Activated CD8-positive, alpha-beta memory T cell treated with anti-CD3 and anti-CD28 coated beads, Interleukin-2, amount 10 ng/mL, durations not matched to agents 7 days and 5 days (primary cell): ENCODE results near the gene TANC2. TPM values are rescaled to one million over a fixed set of nuclear protein-coding genes. Genes with fewer than 3 reads are reported as not detected.

Experiments used
- ATAC-seq: fragments of 150-1000 bp; cut with Tn5 transposase; one replicate; pipeline ENCODE4 v1.10.0; 2021; ENCODE audit warnings: moderate library complexity
- CTCF ChIA-PET: fragments of 350-600 bp; sonication (Branson Sonifier 250); formaldehyde crosslinking; loops from one replicate; lab custom pipeline; 2021; ENCODE audit warnings: antibody characterized with exemption; lab: Charles Lee
- DNase-seq: peaks from one replicate; pipeline ENCODE4 v3.0.0-alpha.2; 2020
- H3K27ac Mint-ChIP-seq: one replicate; pipeline ENCODE4 v1.8.0; 2021; ENCODE audit warnings: mild to moderate bottlenecking, mixed read lengths
- H3K27me3 Mint-ChIP-seq: one replicate; pipeline ENCODE4 v1.8.0; 2021; ENCODE audit warnings: mixed read lengths
- H3K36me3 Mint-ChIP-seq: one replicate; pipeline ENCODE4 v1.8.0; 2021; ENCODE audit warnings: mild to moderate bottlenecking, mixed read lengths
- H3K4me1 Mint-ChIP-seq: one replicate; pipeline ENCODE4 v1.8.0; 2021; ENCODE audit warnings: mixed read lengths
- H3K4me3 Mint-ChIP-seq: one replicate; pipeline ENCODE4 v1.8.0; 2021; ENCODE audit warnings: mild to moderate bottlenecking, moderate library complexity, mixed read lengths
- H3K9me3 Mint-ChIP-seq: one replicate; pipeline ENCODE4 v1.8.0; 2022; ENCODE audit warnings: low read depth, mixed read lengths
- total RNA-seq, 2 experiments: library from RNA; stranded (reverse); gene quantifications; one replicate each; pipeline ENCODE4 v1.2.3, GENCODE V29; 2021

TANC2 gene
- total RNA-seq, 2 experiments from 2014 or later = 8.7 to 26.2 TPM

DNA sequence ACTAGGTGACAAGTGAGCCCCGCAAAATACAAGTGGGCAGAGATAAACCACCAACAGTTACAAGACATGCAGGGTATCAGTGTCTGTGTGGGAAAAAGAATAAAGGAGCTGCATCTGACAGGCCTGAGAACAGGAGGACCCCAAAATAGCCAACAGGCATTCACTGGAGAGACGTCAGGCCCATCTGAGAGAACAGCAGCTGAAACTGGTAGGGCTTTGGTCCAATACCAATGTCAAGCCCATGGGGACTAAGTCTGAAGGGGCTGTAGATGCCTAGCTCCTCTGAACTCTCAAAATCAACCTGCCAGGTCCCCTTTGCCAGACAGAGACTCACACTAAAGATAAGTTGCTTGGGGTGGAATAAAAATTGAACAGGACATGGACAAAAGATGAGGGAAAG is 30.5 kb upstream of the TANC2 start:
- Mint-ChIP-seq H3K4me3 (no peak overlapping the region), H3K36me3 (no peaks in the 10 kb centered on the region), H3K27me3 (peaks cover 42% of the 10 kb centered on the region), H3K9me3 (peaks cover 2% of the 10 kb centered on the region), H3K4me1 (no peaks in the 10 kb centered on the region), H3K27ac (no peak overlapping the region)
- CTCF ChIA-PET = no interaction called here
- DNase-seq (no peak), ATAC-seq (no peak)

GRCh38 chr17:62937606-62938005 is 28.4 kb upstream of the TANC2 start:
- H3K27me3 Mint-ChIP-seq = peaks cover 45% of the 10 kb centered on the region
- H3K4me3 Mint-ChIP-seq = no peak overlapping the region
- DNase-seq (no peak), ATAC-seq (no peak)
- CTCF ChIA-PET = no interaction called here
- H3K4me1 Mint-ChIP-seq = no peaks in the 10 kb centered on the region
- H3K27ac Mint-ChIP-seq = no peak overlapping the region
- peaks cover 6% of the 10 kb centered on the region for H3K9me3 Mint-ChIP-seq
- peaks cover 3% of the 10 kb centered on the region for H3K36me3 Mint-ChIP-seq

DNA sequence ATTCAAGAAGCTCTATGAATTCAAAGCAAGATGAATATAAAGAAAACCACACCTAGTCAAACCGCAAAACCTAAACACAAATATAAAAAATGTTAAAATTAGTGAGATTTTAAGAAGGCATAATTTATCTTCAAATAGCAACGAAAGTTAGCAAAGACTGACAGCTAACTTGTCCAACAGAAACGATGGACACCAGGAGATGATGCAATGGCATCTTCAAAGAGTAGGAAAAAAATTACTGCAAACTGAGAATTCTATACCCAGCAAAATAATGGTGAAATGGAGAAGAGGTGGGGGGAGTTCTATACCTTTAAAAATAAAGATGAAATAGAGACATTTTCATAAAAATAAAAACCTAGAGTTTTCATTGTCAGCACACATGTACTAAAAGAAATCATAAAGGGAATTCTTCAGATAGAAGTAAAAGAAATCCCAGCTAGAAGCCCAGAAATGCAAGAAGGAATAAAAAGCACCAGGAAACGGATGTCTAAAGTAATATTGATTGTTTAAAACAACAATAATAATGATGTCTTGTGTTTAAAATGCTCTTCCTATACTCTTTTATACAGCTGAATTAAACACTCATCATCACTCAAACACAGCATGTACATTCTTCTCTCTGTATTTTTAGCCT is 24.6 kb upstream of the TANC2 start:
- no peak overlapping the region for H3K4me3 Mint-ChIP-seq
- CTCF ChIA-PET = no interaction called here
- peaks cover 46% of the 10 kb centered on the region for H3K27me3 Mint-ChIP-seq
- no peaks in the 10 kb centered on the region for H3K4me1 Mint-ChIP-seq
- no peak for ATAC-seq
- H3K9me3 Mint-ChIP-seq = peaks cover 6% of the 10 kb centered on the region
- H3K36me3 Mint-ChIP-seq = peaks cover 3% of the 10 kb centered on the region
- H3K27ac Mint-ChIP-seq = no peak overlapping the region
- no peak for DNase-seq

DNA sequence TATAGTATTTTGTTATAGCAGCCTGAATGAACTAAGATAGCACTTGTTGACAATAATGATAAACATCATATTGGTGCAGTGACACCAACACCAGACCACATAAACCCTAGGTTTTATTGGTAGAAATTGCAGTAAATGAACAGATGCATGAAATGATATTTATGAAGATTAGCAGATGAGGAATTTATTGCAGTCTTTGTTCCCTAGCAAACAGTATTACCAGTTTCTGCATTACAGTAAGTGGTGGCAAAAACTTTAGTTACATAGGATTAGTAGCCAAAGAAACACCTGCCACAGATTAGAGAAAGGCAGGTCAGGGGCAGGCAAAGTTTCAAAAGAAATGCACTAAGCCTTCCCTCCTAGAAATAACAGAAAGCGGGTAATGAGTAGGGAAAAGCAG is 17.7 kb upstream of the TANC2 start:
- ATAC-seq = no peak

DNA sequence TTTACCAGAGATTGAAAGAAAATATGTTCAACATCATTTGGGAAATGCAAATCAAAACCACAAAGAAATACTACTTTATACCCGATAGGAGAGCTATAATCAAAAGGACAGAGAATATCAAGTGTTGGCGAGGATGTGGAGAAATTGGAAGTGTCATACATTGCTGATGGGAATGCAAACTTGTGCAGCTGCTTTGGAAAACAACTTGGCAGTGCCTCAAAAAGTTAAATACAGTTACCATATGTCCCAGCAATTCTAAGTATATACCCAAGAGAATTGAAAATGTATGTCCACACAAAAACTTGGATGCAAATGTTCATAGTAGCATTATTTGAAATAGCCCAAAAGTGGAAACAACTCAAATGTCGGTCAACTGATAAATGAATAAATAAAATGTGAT is 17.0 kb upstream of the TANC2 start:
- Mint-ChIP-seq H3K4me3 (no peak overlapping the region), H3K36me3 (no peaks in the 10 kb centered on the region), H3K27ac (no peak overlapping the region), H3K4me1 (no peaks in the 10 kb centered on the region), H3K27me3 (peaks cover 30% of the 10 kb centered on the region), H3K9me3 (no peaks in the 10 kb centered on the region)
- no peak for DNase-seq
- ATAC-seq = no peak
- CTCF ChIA-PET = interaction anchor here (0.7 kb wide), 1 partner anchor 19 kb away, joined by 3 read pairs; no protein-coding TSS in a partner anchor

More for the DNA sequence above, 17.7 kb upstream of the TANC2 start:
- H3K4me3 Mint-ChIP-seq = no peak overlapping the region
- H3K4me1 Mint-ChIP-seq = no peaks in the 10 kb centered on the region
- H3K9me3 Mint-ChIP-seq = no peaks in the 10 kb centered on the region
- H3K27me3 Mint-ChIP-seq = peaks cover 32% of the 10 kb centered on the region
- CTCF ChIA-PET = no interaction called here
- no peaks in the 10 kb centered on the region for H3K36me3 Mint-ChIP-seq
- no peak for DNase-seq
- no peak overlapping the region for H3K27ac Mint-ChIP-seq

- Mint-ChIP-seq H3K9me3 (no peaks in the 10 kb centered on the region), H3K4me1 (no peaks in the 10 kb centered on the region), H3K36me3 (no peaks in the 10 kb centered on the region), H3K27me3 (peaks cover 31% of the 10 kb centered on the region), H3K4me3 (no peak overlapping the region), H3K27ac (no peak overlapping the region)
- ATAC-seq (no peak), DNase-seq (no peak)
- CTCF ChIA-PET = no interaction called here
Measured at GRCh38 chr17:62950067-62950466, 16.0 kb upstream of the TANC2 start.

DNA sequence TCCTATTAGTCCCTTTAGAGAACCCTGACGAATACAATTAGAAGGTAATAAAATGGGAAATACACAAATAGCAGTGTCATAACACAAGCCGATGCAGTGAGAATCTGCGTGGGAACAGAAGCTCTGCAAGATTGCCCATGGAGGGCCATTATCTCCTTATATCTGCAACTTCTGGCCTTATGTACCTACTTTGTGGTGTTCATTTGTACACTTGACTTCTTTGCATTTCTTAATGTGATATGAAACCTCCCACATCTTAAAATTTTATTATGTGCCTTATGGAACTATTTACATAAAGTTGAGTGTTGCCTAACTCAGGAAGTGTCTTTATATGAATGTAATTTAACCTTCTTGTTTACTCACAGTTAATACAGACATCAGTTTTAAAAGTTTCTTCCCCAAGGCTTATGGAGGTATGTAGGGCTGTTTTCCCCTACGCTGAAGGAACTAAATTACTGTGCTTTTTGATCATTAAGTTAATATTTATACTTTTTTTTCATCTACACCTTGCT is 10.1 kb upstream of the TANC2 start:
- no peak for ATAC-seq
- no peaks in the 10 kb centered on the region for H3K9me3 Mint-ChIP-seq
- H3K4me3 Mint-ChIP-seq = no peak overlapping the region
- H3K27ac Mint-ChIP-seq = no peak overlapping the region
- H3K27me3 Mint-ChIP-seq = peaks cover 36% of the 10 kb centered on the region
- no peaks in the 10 kb centered on the region for H3K36me3 Mint-ChIP-seq
- no peak for DNase-seq
- CTCF ChIA-PET = no interaction called here
- no peaks in the 10 kb centered on the region for H3K4me1 Mint-ChIP-seq

DNA sequence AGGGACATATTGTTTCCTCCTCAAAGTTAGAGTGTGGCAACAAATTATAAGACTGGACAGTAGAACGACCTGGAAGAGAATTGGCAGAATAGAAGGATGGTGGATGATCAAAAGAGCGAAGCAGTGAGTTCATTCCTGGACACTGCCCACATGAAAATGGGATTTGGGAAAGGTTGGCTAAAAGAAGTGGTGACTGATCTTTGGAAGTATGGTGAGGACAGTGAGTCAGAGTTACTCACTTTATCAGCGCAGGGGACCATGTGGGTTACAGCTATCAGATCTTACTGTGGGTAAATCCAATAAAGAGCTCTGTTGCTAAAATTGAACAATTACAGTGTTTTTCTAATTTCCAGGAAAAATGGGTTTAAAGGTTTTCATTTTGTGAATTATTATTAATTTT is 2.7 kb upstream of the TANC2 start:
- Mint-ChIP-seq H3K27ac (no peak overlapping the region), H3K36me3 (no peaks in the 10 kb centered on the region), H3K4me1 (peaks cover 27% of the 10 kb centered on the region), H3K4me3 (no peak overlapping the region), H3K27me3 (peaks cover 66% of the 10 kb centered on the region), H3K9me3 (no peaks in the 10 kb centered on the region)
- CTCF ChIA-PET = no interaction called here
- no peak for DNase-seq
- no peak for ATAC-seq

- Mint-ChIP-seq H3K9me3 (no peaks in the 10 kb centered on the region), H3K36me3 (no peaks in the 10 kb centered on the region), H3K27me3 (peaks cover 68% of the 10 kb centered on the region), H3K4me1 (peaks cover 31% of the 10 kb centered on the region), H3K27ac (no peak overlapping the region), H3K4me3 (no peak overlapping the region)
- CTCF ChIA-PET = no interaction called here
- no peak for DNase-seq
- ATAC-seq = no peak
Measured at GRCh38 chr17:62964506-62964905, 1.5 kb upstream of the TANC2 start.

DNA sequence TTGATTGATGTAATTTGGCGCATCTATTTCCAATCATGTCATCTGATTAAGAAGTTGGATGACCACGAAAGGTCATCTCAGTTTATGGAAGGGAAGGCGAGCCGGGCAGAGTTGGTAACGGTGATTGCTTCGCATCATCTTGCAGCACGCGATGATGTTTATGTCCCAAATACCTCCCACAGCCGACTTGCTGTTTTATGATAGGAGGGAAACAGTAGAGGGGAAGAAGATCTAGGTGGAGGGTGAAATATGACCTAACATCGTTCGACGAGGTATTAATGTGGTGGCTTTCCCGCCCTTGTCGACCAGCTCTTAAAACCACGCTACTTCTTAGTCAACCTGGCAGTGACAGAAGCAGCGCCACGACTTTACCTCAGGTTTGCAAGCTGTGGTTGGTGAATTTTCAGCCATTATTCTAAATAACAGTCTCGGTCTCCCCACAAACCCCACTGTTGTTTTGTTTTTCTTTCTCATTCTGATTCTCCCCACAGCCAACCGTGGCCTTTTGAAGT is 805 bp upstream of the TANC2 start:
- H3K4me1 Mint-ChIP-seq = peaks cover 31% of the 10 kb centered on the region
- DNase-seq = peak; percentile 88
- ATAC-seq = peak; percentile 35
- peaks cover 65% of the 10 kb centered on the region for H3K27me3 Mint-ChIP-seq
- H3K27ac Mint-ChIP-seq = peak overlapping the region; percentile 92
- H3K9me3 Mint-ChIP-seq = no peaks in the 10 kb centered on the region
- no peaks in the 10 kb centered on the region for H3K36me3 Mint-ChIP-seq
- CTCF ChIA-PET = interaction anchor here (0.6 kb wide), 1 partner anchor 441 kb away, joined by 3 read pairs; no protein-coding TSS in a partner anchor
- H3K4me3 Mint-ChIP-seq = peak overlapping the region; percentile 74

DNA sequence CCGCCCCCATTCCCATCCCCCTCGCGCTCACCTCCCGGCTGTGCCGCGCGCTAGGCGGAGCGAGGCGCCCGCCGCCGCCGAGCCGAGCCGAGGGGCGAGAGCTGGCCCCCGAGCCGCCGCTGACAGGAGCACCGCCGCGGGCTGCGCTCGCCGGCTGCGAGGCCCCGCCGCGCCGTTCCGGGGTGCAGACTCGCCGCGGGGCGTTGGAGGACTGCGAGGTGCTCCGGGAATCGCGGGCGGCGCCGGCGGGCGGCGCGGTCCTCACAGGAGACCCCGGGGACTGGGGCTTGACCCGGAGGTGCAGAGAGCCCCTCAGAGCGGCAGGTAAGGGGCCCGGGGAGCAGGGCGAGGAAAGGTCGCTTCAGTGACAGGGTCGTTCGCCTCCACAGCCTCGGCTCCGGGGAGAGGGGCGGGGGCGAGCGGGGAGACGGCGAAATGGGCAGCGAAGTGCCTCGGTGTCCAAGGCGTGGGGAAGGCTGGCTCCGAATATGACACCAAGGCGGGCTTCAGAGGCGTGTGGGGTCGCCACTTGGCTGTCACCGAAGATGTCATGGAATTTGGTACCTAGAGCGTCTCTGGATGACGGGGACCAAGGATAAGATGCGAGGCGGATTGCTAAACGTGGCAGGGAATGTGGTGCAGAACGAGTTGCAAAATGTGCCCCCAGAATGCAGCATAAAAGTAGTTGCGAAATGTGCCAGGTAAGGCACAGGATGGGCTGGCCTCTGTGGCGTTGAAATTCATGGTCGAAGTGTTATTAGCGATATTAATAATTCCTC is 580 bp downstream of the TANC2 start:
- H3K36me3 Mint-ChIP-seq = no peaks in the 10 kb centered on the region
- ATAC-seq (peak; percentile 59), DNase-seq (peak; percentile 69)
- peaks cover 31% of the 10 kb centered on the region for H3K4me1 Mint-ChIP-seq
- CTCF ChIA-PET = interaction anchor here (0.9 to 1.0 kb wide), 2 partner anchors 545 to 654 kb away, joined by 3 to 4 read pairs; no protein-coding TSS in a partner anchor
- H3K9me3 Mint-ChIP-seq = no peaks in the 10 kb centered on the region
- peak overlapping the region; percentile 73 for H3K27ac Mint-ChIP-seq
- peaks cover 53% of the 10 kb centered on the region for H3K27me3 Mint-ChIP-seq
- peak overlapping the region; percentile 85 for H3K4me3 Mint-ChIP-seq

GRCh38 chr17:62967205-62967529 is 1.1 kb downstream of the TANC2 start:
- no peaks in the 10 kb centered on the region for H3K9me3 Mint-ChIP-seq
- peak overlapping the region; percentile 73 for H3K27ac Mint-ChIP-seq
- ATAC-seq (no peak), DNase-seq (no peak)
- no peaks in the 10 kb centered on the region for H3K36me3 Mint-ChIP-seq
- H3K4me1 Mint-ChIP-seq = peaks cover 31% of the 10 kb centered on the region
- H3K27me3 Mint-ChIP-seq = peaks cover 47% of the 10 kb centered on the region
- CTCF ChIA-PET = no interaction called here
- peak overlapping the region; percentile 85 for H3K4me3 Mint-ChIP-seq

DNA sequence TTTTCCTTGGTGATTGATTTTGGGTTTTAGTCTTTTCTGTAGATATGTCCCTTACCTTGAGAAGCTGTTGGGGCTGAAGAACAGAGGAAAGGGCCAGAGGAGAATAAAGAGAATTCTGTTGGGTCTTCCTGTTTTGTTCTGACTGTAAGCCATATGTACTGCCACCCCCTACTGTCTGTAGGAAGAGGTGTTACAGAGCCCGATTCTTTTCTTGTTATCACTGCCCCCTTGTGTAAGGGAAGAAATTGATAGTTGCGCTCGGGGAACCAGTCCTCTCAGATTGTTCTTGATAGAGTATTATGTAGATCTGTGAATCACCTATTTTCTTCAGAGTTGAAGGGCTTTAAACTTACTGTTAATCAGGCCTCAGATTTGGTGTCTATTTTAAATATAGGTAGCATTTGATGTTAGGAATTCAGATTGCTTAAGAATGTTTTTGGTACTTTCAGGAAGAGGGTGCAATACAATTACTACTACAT is 2.4 kb downstream of the TANC2 start:
- Mint-ChIP-seq H3K9me3 (no peaks in the 10 kb centered on the region), H3K4me1 (peaks cover 31% of the 10 kb centered on the region), H3K4me3 (peak overlapping the region; percentile 16), H3K27me3 (peaks cover 34% of the 10 kb centered on the region), H3K36me3 (no peaks in the 10 kb centered on the region), H3K27ac (no peak overlapping the region)
- DNase-seq = peak; percentile 70
- ATAC-seq = peak; percentile 52
- CTCF ChIA-PET = interaction anchor here (0.7 to 1.0 kb wide), 3 partner anchors 19 to 247 kb away, joined by 3 read pairs; no protein-coding TSS in a partner anchor
